Heart right ventricle (tissue), 16 donors: ENCODE data around the gene PODNL1. TPM values are rescaled to one million over a fixed set of nuclear protein-coding genes. Genes with fewer than 3 reads are reported as not detected.
A peak's percentile ranks its signal among the peaks of the same experiment; 100 is the strongest.

Experiments used
- ATAC-seq, 8 donors: fragments of 200-7000 bp; cut with Tn5 transposase; one replicate each; pipeline ENCODE4 v1.9.1; 2020; ENCODE audit warnings: mild to moderate bottlenecking in 8 of 8, moderate library complexity in 8 of 8, moderate number of reproducible peaks in 1 of 8
- DNase-seq, 2 donors: peaks; one replicate each; pipeline ENCODE4 v3.0.0-alpha.2; 2020
- H3K27ac ChIP-seq, 10 donors: fragments of 200-600 bp; sonication (generic) in 2 of 10; one replicate each; pipeline versions ENCODE4 v1.5.0 to v1.8.0; 2020 to 2022; ENCODE audit warnings: mild to moderate bottlenecking in 3 of 10
- H3K27me3 ChIP-seq, 7 donors: fragments of 200-600 bp; one replicate each; pipeline ENCODE4 v1.8.0; 2021 to 2022; ENCODE audit warnings: mild to moderate bottlenecking in 2 of 7
- H3K36me3 ChIP-seq, 9 donors: fragments of 200-600 bp; sonication (generic) in 1 of 9; one replicate each; pipeline versions ENCODE4 v1.5.0 to v1.8.0; 2020 to 2022; ENCODE audit warnings: mild to moderate bottlenecking in 2 of 9
- H3K4me1 ChIP-seq, 9 donors: fragments of 200-600 bp; sonication (generic) in 1 of 9; one replicate each; pipeline versions ENCODE4 v1.5.0 to v1.8.0; 2020 to 2022; ENCODE audit warnings: mild to moderate bottlenecking in 4 of 9
- H3K4me3 ChIP-seq, 10 donors: fragments of 200-600 bp; sonication (generic) in 2 of 10; one replicate each; pipeline versions ENCODE4 v1.5.0 to v1.8.0; 2020 to 2022; ENCODE audit warnings: mild to moderate bottlenecking in 7 of 10, moderate library complexity in 2 of 10
- H3K9me3 ChIP-seq, 11 donors: fragments of 200-600 bp in 10 of 11; sonication (generic) in 2 of 11; one replicate each; pipeline versions ENCODE4 v1.5.0 to v1.8.0; 2013 to 2022; ENCODE audit warnings: mild to moderate bottlenecking in 2 of 11, control low read depth in 1 of 11, moderate library complexity in 1 of 11
- CTCF ChIP-seq, 9 donors: fragments of 200-600 bp; sonication (generic) in 2 of 9; IDR thresholded peaks; one replicate each; pipeline versions ENCODE4 v1.5.0 to v1.8.0; 2021 to 2022; ENCODE audit warnings: antibody characterized with exemption in 9 of 9, mild to moderate bottlenecking in 5 of 9, moderate library complexity in 1 of 9
- WGBS, 2 donors: extraction: QIAGEN DNeasy Blood & Tissue Kit; methylation state at CpG; one replicate each; pipeline ENCODE4 v1.1.7; 2013; ENCODE audit warnings: inconsistent platforms in 1 of 2; 5-methylcytosine and 5-hydroxymethylcytosine counted together
- intact Hi-C, 10 donors: fragments of 100-400 bp; cut with DNase I; formaldehyde crosslinking; loops; one replicate each; pipeline versions ENCODE4 v1.11.1 to v1.14.2; 2022
- polyA plus RNA-seq, 2 donors: library from polyadenylated mRNA; stranded (reverse); fragments of 200-250 nt; gene quantifications; one replicate each; pipeline ENCODE4 v1.2.3, GENCODE V29; 2013
- total RNA-seq, 10 donors: library from RNA; stranded (reverse); fragmentation: NEBNext Ultra II Directional in 3 of 10; extraction: Animal tissue kit (Norgen Biotek cat#: 25700) in 3 of 10; gene quantifications; one replicate each; pipeline versions ENCODE4 v1.2.1 to v1.2.4, GENCODE V29; 2021 to 2023
- donor health status: Arrhythmogenic right ventricular cardiomyopathy.
- donor health status: ischemic (EF 13 %, LVEDD 7.1; RV severe dilation, severe dysfunction).
- donor health status: healthy with polysubstance abuse.
- donor health status: DM: no; HTN: yes; CAD: no.
- donor health status: DM: no; HTN: no; CAD: no.
- donor health status: ischemic (EF 25% LVEDD 6.9; RV normal size, moderate dysfunction).
- donor health status: ischemic (EF 25% LVEDD 5.7; RV mildly dilated, moderate dysfunction).
- donor health status: healthy.
- donor health status: DM: yes; HTN: yes; CAD: no.
- donor health status: Ischemic cardiomyopathy.
- donor health status: ischemic (EF 35%, LVEDD 5.7; RV mildly dilated, moderate dysfunction).
- donor health status: nonischemic (EF 11% LVEDD 7.7; RV severe dilation, severe dysfunction).
- donor health status: DM: yes; HTN: yes; CAD: no.
- donor health status: PGD.
- donor health status: ischemic (EF 29% LVEDD 5.4; RV normal size, mild dysfunction).
- donor health status: nonischemic (EF 23%, LVEDD 6.1; RV moderate dilation, normal function).

PODNL1 gene
- total and polyA plus RNA-seq, 12 donors, result 0.76 to 6.2 (median 1.8) TPM

GRCh38 chr19:13985771-13986347 is 47.6 kb upstream of the PODNL1 start:
- Histone ChIP-seq H3K4me3 (peak overlapping the region in 6 of 10 donors; percentile 9 to 40 (median 28)), H3K27ac (peak overlapping the region; percentile 47 to 98 (median 92)), H3K36me3 (peaks cover 0 to 36% (median 0%) of the 10 kb centered on the region in 9 donors), H3K4me1 (peaks cover 6 to 42% (median 34%) of the 10 kb centered on the region in 9 donors), H3K9me3 (no peaks in the 10 kb centered on the region), H3K27me3 (no peaks in the 10 kb centered on the region)
- DNase-seq (no peak), ATAC-seq (peak in 1 of 8 donors; percentile 9)
- intact Hi-C loops, result no loop called here
- no peak for TF ChIP-seq CTCF (IDR thresholded peaks at IDR 0.05)
- 80 to 81% methylated on average over 10 of the region's 10 CpGs for WGBS, 2 donors

GRCh38 chr19:13984875-13985741 is 46.9 kb upstream of the PODNL1 start:
- H3K4me3 ChIP-seq, result no peak overlapping the region
- peaks cover 0 to 30% (median 0%) of the 10 kb centered on the region in 9 donors for H3K36me3 ChIP-seq
- peaks cover 6 to 42% (median 34%) of the 10 kb centered on the region in 9 donors for H3K4me1 ChIP-seq
- H3K9me3 ChIP-seq, result no peaks in the 10 kb centered on the region
- peak overlapping the region in 6 of 10 donors; percentile 85 to 98 (median 92) for H3K27ac ChIP-seq
- DNase-seq, result no peak
- H3K27me3 ChIP-seq, result no peaks in the 10 kb centered on the region
- no peak for TF ChIP-seq CTCF (IDR thresholded peaks at IDR 0.05)
- intact Hi-C loops, result no loop called here
- ATAC-seq, result no peak
- 92% methylated on average over 25 of the region's 25 CpGs for WGBS, 2 donors

GRCh38 chr19:13984186-13984585 is 46.0 kb upstream of the PODNL1 start:
- 82 to 83% methylated on average over 15 of the region's 15 CpGs for WGBS, 2 donors
- peaks cover 0 to 24% (median 0%) of the 10 kb centered on the region in 9 donors for H3K36me3 ChIP-seq
- DNase-seq (no peak), ATAC-seq (no peak)
- no peak overlapping the region for H3K27ac ChIP-seq
- peaks cover 8 to 47% (median 39%) of the 10 kb centered on the region in 9 donors for H3K4me1 ChIP-seq
- H3K4me3 ChIP-seq, result no peak overlapping the region
- no peak for TF ChIP-seq CTCF (IDR thresholded peaks at IDR 0.05)
- intact Hi-C loops, result no loop called here
- H3K9me3 ChIP-seq, result no peaks in the 10 kb centered on the region
- H3K27me3 ChIP-seq, result no peaks in the 10 kb centered on the region

GRCh38 chr19:13983213-13983889 is 45.1 kb upstream of the PODNL1 start:
- WGBS, 2 donors, result 90 to 93% methylated on average over 21 of the region's 21 CpGs
- no peak overlapping the region for H3K4me3 ChIP-seq
- no peak for DNase-seq
- H3K4me1 ChIP-seq, result peaks cover 10 to 54% (median 45%) of the 10 kb centered on the region in 9 donors
- no peak for TF ChIP-seq CTCF (IDR thresholded peaks at IDR 0.05)
- ATAC-seq, result no peak
- no peak overlapping the region for H3K27ac ChIP-seq
- H3K9me3 ChIP-seq, result no peaks in the 10 kb centered on the region
- H3K36me3 ChIP-seq, result peaks cover 0 to 24% (median 0%) of the 10 kb centered on the region in 9 donors
- H3K27me3 ChIP-seq, result no peaks in the 10 kb centered on the region
- intact Hi-C loops, result no loop called here
